HEK293 (cell line): ENCODE data around the gene ZFP3.
"Not testable (repeated sequence)": the region's sequence is repeated elsewhere in the genome, so short reads cannot be mapped to it uniquely, and the experiment has no call there.

Experiments used
- CTCF ChIA-PET: fragments of 350-600 bp; formaldehyde crosslinking; extraction: SDS; loops from one replicate; lab custom pipeline; 2021; ENCODE audit warnings: antibody characterized with exemption; lab: Yijun Ruan, JAX
- POLR2A ChIA-PET: fragments of 300-600 bp; formaldehyde crosslinking; extraction: SDS; loops from one replicate; lab custom pipeline; 2020; ENCODE audit warnings: antibody characterized with exemption, inconsistent platforms; lab: Yijun Ruan, JAX
- H3K27ac ChIP-seq: fragments of 200-500 bp; sonication (Bioruptor generic); 2 replicates; pipeline ENCODE4 v1.5.1; 2014; ENCODE audit warnings: low read depth, low read length, control low read depth, inconsistent platforms; ENCODE audit errors: extremely low read depth
- H3K36me3 ChIP-seq, 2 experiments: fragments of 200-500 bp in 1 of 2; sonication (Bioruptor generic) in 1 of 2; 1 replicate in 1 of 2; 2 replicates in 1 of 2; pipeline ENCODE4 v1.5.1; 2014 to 2017; ENCODE audit warnings: inconsistent platforms in 2 of 2, low read length in 2 of 2; ENCODE audit not compliant: control insufficient read depth in 2 of 2, insufficient read depth in 1 of 2
- H3K4me1 ChIP-seq: fragments of 200-500 bp; sonication (Bioruptor generic); 2 replicates; pipeline ENCODE4 v1.5.1; 2014; ENCODE audit warnings: mild to moderate bottlenecking, low read length, inconsistent platforms; ENCODE audit not compliant: control insufficient read depth, insufficient read depth
- H3K4me3 ChIP-seq: 2 replicates; pipeline ENCODE4 v1.5.1; 2011; ENCODE audit warnings: low read depth, mild to moderate bottlenecking, control low read depth, low read length, moderate library complexity
- H3K9me3 ChIP-seq: fragments of 200-500 bp; sonication (Bioruptor generic); 2 replicates; pipeline ENCODE4 v1.5.1; 2014; ENCODE audit warnings: low read depth, low read length, inconsistent platforms; ENCODE audit not compliant: control insufficient read depth, insufficient read depth
- ATF2 ChIP-seq: fragments of 450-650 bp; formaldehyde crosslinking; IDR thresholded peaks from 2 replicates; pipeline ENCODE4 v1.5.1; 2016; ENCODE audit warnings: missing biosample characterization, missing genetic modification characterization, low read depth
- KLF17 ChIP-seq: fragments of 450-650 bp; formaldehyde crosslinking; IDR thresholded peaks from 2 replicates; pipeline ENCODE4 v1.5.1; 2016; ENCODE audit warnings: missing biosample characterization, missing genetic modification characterization
- KLF7 ChIP-seq: fragments of 450-650 bp; formaldehyde crosslinking; IDR thresholded peaks from 2 replicates; pipeline ENCODE4 v1.5.1; 2016; ENCODE audit warnings: missing biosample characterization, missing genetic modification characterization, borderline replicate concordance
- PRDM10 ChIP-seq: fragments of 450-650 bp; formaldehyde crosslinking; IDR thresholded peaks from 2 replicates; pipeline ENCODE4 v1.5.1; 2016; ENCODE audit warnings: missing biosample characterization, missing genetic modification characterization
- ZNF155 ChIP-seq: fragments of 450-650 bp; formaldehyde crosslinking; IDR thresholded peaks from 2 replicates; pipeline ENCODE4 v1.5.1; 2016; ENCODE audit warnings: missing biosample characterization, missing genetic modification characterization
- ZNF398 ChIP-seq: fragments of 450-650 bp; formaldehyde crosslinking; IDR thresholded peaks from 2 replicates; pipeline ENCODE4 v1.5.1; 2017; ENCODE audit warnings: missing biosample characterization, missing genetic modification characterization
- ZNF768 ChIP-seq: fragments of 450-650 bp; formaldehyde crosslinking; IDR thresholded peaks from 2 replicates; pipeline ENCODE4 v1.5.1; 2018; ENCODE audit warnings: missing biosample characterization, mild to moderate bottlenecking, missing genetic modification characterization
- ZSCAN18 ChIP-seq: fragments of 450-650 bp; formaldehyde crosslinking; IDR thresholded peaks from 2 replicates; pipeline ENCODE4 v1.5.1; 2016; ENCODE audit warnings: missing biosample characterization, missing genetic modification characterization

The ZFP3 gene

GRCh38 chr17:5078106-5079028 lies at the start of gene ZFP3:
Gene ZFP3, plus strand, starts transcription at chr17:5078467. Its CDS starts 13,038 bp downstream, at chr17:5091505.
- Histone ChIP-seq H3K4me3 (peak within 1 kb of the TSS; percentile 15), H3K27ac (no peak within 1 kb of the TSS), H3K36me3 (no peaks in the 10 kb centered on the region), H3K9me3 (no peaks in the 10 kb centered on the region; the same call in 1 of the 2 replicates), H3K4me1 (no peaks in the 10 kb centered on the region)
- CTCF ChIA-PET = interaction anchor here (1.2 to 2.1 kb wide), 2 partner anchors 8 to 16 kb away, joined by 5 to 8 read pairs; no protein-coding TSS in a partner anchor
- TF ChIP-seq ZNF768 (tag by site-specific recombination) (no peak), ZNF155 (no peak), ATF2 (tag by site-specific recombination) (no peak), KLF7 (tag by site-specific recombination) (no peak), PRDM10 (tag by site-specific recombination) (no peak), KLF17 (tag by site-specific recombination) (no peak), ZSCAN18 (tag by site-specific recombination) (no peak)
- POLR2A ChIA-PET = no interaction called here

GRCh38 chr17:5030168-5030567 lies 48.1 kb upstream of the ZFP3 start:
- TF ChIP-seq PRDM10 (tag by site-specific recombination) (peak; percentile 83), ZNF398 (tag by site-specific recombination) (peak; percentile 60)
- not testable (repeated sequence) for H3K4me1 ChIP-seq, H3K9me3 ChIP-seq, H3K27ac ChIP-seq, H3K36me3 ChIP-seq, H3K4me3 ChIP-seq
- ChIA-PET POLR2A (interaction anchor here (0.7 kb wide), 1 partner anchor 33 kb away, joined by 3 read pairs; no protein-coding TSS in a partner anchor), CTCF (interaction anchor here (0.6 to 3.8 kb wide), 12 partner anchors 10 to 372 kb away, joined by 3 to 42 read pairs (median 6); partner anchors contain the start of genes CAMTA2, INCA1 and KIF1C)
